NB4 (cell line): ENCODE results near the gene SUGP2.

ENCODE experiments used
- CTCF ChIP-seq: IDR thresholded peaks from one replicate; pipeline ENCODE4 v1.5.1; 2012; ENCODE audit warnings: low read depth, low read length
- POLR2A ChIP-seq: IDR thresholded peaks from 2 replicates; pipeline ENCODE4 v1.6.1; 2011; ENCODE audit warnings: mild to moderate bottlenecking; ENCODE audit not compliant: insufficient read length; ENCODE audit errors: extremely low read depth

GRCh38 chr19:19025861-19026260 lies 7.5 kb downstream of the SUGP2 start:
- TF ChIP-seq CTCF (no peak), POLR2A (no peak)
